Kidney (tissue), 22 donors: Measurements from ENCODE around the gene ADAMTS13. TPM values are rescaled to one million over a fixed set of nuclear protein-coding genes. Genes with fewer than 3 reads are reported as not detected.

Source experiments
- DNase-seq, 5 donors: peaks; one replicate each; pipeline ENCODE4 v3.0.0-alpha.2; 2013 to 2020
- FAIRE-seq: peaks from 2 replicates; lab custom pipeline; 2012; peaks lifted over from hg19 to GRCh38; lab: Jason Lieb, UNC
- H3K27ac ChIP-seq, 2 donors: one replicate each; pipeline ENCODE4 v1.7.0; 2013; ENCODE audit warnings: low read depth in 2 of 2, low read length in 2 of 2, inconsistent platforms in 1 of 2
- H3K27me3 ChIP-seq: one replicate; pipeline ENCODE4 v1.7.1; 2013; ENCODE audit warnings: low read length, inconsistent platforms; ENCODE audit not compliant: control insufficient read depth, insufficient read depth
- H3K36me3 ChIP-seq, 3 donors: one replicate each; pipeline versions ENCODE4 v1.7.0 to v1.7.1; 2013; ENCODE audit warnings: low read length in 3 of 3, control low read depth in 1 of 3, inconsistent platforms in 1 of 3; ENCODE audit not compliant: insufficient read depth in 3 of 3, control insufficient read depth in 2 of 3
- H3K4me1 ChIP-seq, 3 donors: one replicate each; pipeline versions ENCODE4 v1.7.0 to v1.7.1; 2013; ENCODE audit warnings: low read length in 3 of 3, inconsistent platforms in 1 of 3, low read depth in 1 of 3; ENCODE audit not compliant: control insufficient read depth in 2 of 3, insufficient read depth in 2 of 3
- H3K4me3 ChIP-seq, 3 donors: one replicate each; pipeline versions ENCODE4 v1.7.0 to v1.8.1; 2013; ENCODE audit warnings: low read length in 3 of 3, control low read depth in 1 of 3, inconsistent platforms in 1 of 3
- H3K9ac ChIP-seq, 3 donors: one replicate each; pipeline versions ENCODE4 v1.7.0 to v1.7.1; 2013; ENCODE audit warnings: low read length in 3 of 3, control low read depth in 1 of 3, inconsistent platforms in 1 of 3
- H3K9me3 ChIP-seq, 3 donors: one replicate each; pipeline versions ENCODE4 v1.7.0 to v1.7.1; 2013; ENCODE audit warnings: low read length in 3 of 3, control low read depth in 1 of 3, inconsistent platforms in 1 of 3; ENCODE audit not compliant: control insufficient read depth in 2 of 3, insufficient read depth in 1 of 3
- intact Hi-C: fragments of 100-400 bp; cut with DNase I; formaldehyde crosslinking; loops from one replicate; pipeline ENCODE4 v1.11.1; 2022
- long read RNA-seq, 10 donors: library from polyadenylated mRNA in 1 of 10; unstranded in 1 of 10; transcript quantifications; one replicate each; pipeline ENCODE4 v2.0.0 and lab custom pipeline, GENCODE V29; 2021 to 2026
- polyA plus RNA-seq: library from polyadenylated mRNA; stranded (reverse); fragments of 350-450 nt; fragmentation: Illumina TruSeq; extraction: RNeasy Lipid Tissue Mini Kit (QIAGEN cat#74804); gene quantifications from one replicate; pipeline ENCODE4 v1.2.3, GENCODE V29; 2014; ENCODE audit warnings: low read depth, low replicate concordance; ENCODE audit not compliant: insufficient read depth
- total RNA-seq: library from RNA; stranded (reverse); fragmentation: NEBNext Ultra II Directional; extraction: Animal tissue kit (Norgen Biotek cat#: 25700); gene quantifications from one replicate; pipeline ENCODE4 v1.2.1, GENCODE V29; 2021
- TF ChIP-seq, protein P1 (sequence below): IDR thresholded peaks from 3 replicates; pipeline ENCODE4 v1.5.1; 2012; ENCODE audit warnings: mild to moderate bottlenecking, moderate library complexity, borderline replicate concordance; ENCODE audit not compliant: insufficient read depth; ENCODE audit errors: extremely low read depth
- donor health status: control.
- donor health status: control.
- donor health status: control.
- donor health status: control.
- donor health status: control.
- donor health status: DM: yes; HTN: yes; CAD: no.
- donor health status: Normal renal cell carcinoma (clear cell type).

The ADAMTS13 gene
- total RNA-seq (3.1 TPM), polyA plus RNA-seq (3.6 TPM)
- long read RNA-seq, donor 1 = 0 reads
- long read RNA-seq, donor 2 = 0 reads
- long read RNA-seq, donor 3 = 0 reads
- long read RNA-seq, donor 4 = 0 reads
- long read RNA-seq, donor 5 = 0 reads
- long read RNA-seq, donor 6 = 0 reads
- long read RNA-seq, donor 7, partial matches to known transcripts = 9 of 16 reads
- long read RNA-seq, donor 7, other reads (novel, unspliced or antisense) = 7 of 16 reads
- long read RNA-seq, donor 8 = 0 reads
- long read RNA-seq, donor 9 = 0 reads
- long read RNA-seq, donor 10 = 0 reads

GRCh38 chr9:133421615-133422542 is at the start of gene ADAMTS13:
Gene ADAMTS13 (plus strand): TSS chr9:133422367. CDS start chr9:133422444, 77 bp downstream.
- H3K4me3 ChIP-seq = no peak within 1 kb of the TSS
- no peaks in the 10 kb centered on the region for H3K27me3 ChIP-seq
- H3K4me1 ChIP-seq = peaks cover 0 to under 1% (median under 1%) of the 10 kb centered on the region in 3 donors
- intact Hi-C loops = no loop called here
- no peak for DNase-seq
- H3K9ac ChIP-seq = no peak within 1 kb of the TSS
- H3K36me3 ChIP-seq = no peaks in the 10 kb centered on the region
- no peaks in the 10 kb centered on the region for H3K9me3 ChIP-seq
- FAIRE-seq = no peak
- no peak within 1 kb of the TSS for H3K27ac ChIP-seq
- TF ChIP-seq, protein P1, sequence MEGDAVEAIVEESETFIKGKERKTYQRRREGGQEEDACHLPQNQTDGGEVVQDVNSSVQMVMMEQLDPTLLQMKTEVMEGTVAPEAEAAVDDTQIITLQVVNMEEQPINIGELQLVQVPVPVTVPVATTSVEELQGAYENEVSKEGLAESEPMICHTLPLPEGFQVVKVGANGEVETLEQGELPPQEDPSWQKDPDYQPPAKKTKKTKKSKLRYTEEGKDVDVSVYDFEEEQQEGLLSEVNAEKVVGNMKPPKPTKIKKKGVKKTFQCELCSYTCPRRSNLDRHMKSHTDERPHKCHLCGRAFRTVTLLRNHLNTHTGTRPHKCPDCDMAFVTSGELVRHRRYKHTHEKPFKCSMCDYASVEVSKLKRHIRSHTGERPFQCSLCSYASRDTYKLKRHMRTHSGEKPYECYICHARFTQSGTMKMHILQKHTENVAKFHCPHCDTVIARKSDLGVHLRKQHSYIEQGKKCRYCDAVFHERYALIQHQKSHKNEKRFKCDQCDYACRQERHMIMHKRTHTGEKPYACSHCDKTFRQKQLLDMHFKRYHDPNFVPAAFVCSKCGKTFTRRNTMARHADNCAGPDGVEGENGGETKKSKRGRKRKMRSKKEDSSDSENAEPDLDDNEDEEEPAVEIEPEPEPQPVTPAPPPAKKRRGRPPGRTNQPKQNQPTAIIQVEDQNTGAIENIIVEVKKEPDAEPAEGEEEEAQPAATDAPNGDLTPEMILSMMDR = no peak

DNA sequence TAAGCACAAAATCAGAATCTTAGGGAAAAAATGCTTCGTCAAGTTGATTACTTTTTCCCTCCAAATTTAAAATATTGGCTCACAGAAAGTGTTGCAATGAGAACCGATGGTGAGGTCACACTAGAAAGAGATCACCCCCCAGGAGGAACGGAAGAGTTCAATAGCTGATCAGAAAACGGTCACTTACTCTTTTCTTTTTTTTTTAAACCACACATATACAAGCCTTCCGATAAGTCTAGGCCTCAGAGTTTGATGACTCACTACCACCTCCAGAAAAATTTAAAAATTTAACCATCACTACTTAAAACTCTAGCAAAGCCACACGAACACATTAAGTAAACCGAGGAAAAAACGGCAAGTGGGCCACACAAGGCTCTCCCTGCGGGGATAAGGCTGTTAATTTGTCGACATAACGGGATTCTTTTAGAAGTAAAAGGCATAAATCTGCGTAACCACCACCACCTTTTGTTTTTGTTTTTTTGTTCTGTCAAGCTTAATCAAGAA is 47.5 kb upstream of the ADAMTS13 start:
- Histone ChIP-seq H3K27ac (peak overlapping the region in 1 of 2 donors; percentile 89), H3K36me3 (peaks cover 2 to 12% (median 6%) of the 10 kb centered on the region in 3 donors), H3K4me1 (peaks cover 0 to 35% (median 14%) of the 10 kb centered on the region in 3 donors), H3K9ac (peak overlapping the region; percentile 79 to 98 (median 92)), H3K9me3 (peaks cover 0 to 3% (median 0%) of the 10 kb centered on the region in 3 donors), H3K27me3 (no peaks in the 10 kb centered on the region), H3K4me3 (peak overlapping the region; percentile 77 to 95 (median 87))
- TF ChIP-seq, protein P1 = no peak
- no peak for DNase-seq
- no peak for FAIRE-seq
- intact Hi-C loops = no loop called here

DNA sequence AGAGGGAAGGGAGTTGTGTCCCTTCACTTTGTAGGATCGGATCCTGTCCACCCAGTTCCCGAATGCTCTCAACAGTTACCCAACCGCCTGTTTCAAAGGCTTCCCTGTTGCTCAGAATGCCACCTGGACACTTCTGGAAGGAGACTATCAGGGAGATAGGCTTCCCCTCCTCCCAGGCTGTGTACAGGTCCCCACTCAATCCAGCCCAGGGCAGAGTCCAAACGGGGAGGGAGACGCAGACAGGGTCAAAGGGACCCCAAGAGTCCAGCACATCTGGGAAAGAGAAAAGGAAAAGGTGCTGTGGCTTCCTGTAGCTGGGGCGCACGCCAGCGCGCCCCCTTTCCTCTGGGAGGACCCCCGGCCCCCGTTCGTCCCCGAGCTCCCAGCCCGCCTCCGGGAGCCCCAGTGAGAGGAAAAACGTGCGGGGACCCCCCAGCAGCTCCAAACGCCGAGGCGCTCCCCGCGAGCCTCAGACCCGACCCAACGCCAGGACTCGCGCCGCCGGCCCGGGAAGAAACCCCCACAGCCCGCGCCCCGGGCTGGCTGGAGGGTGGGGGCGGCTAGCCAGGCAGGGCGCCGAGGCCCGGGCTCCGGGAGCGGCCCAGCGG is 46.9 kb upstream of the ADAMTS13 start:
- H3K4me3 ChIP-seq = peak overlapping the region; percentile 77 to 95 (median 87)
- intact Hi-C loops = no loop called here
- peak in 4 of 5 donors; percentile 37 to 66 (median 56) for DNase-seq
- no peaks in the 10 kb centered on the region for H3K27me3 ChIP-seq
- TF ChIP-seq, protein P1 = no peak
- peak overlapping the region; percentile 77 to 89 for H3K27ac ChIP-seq
- H3K36me3 ChIP-seq = peaks cover 2 to 11% (median 3%) of the 10 kb centered on the region in 3 donors
- FAIRE-seq = no peak
- peaks cover 0 to 3% (median 0%) of the 10 kb centered on the region in 3 donors for H3K9me3 ChIP-seq
- H3K9ac ChIP-seq = peak overlapping the region; percentile 79 to 98 (median 92)
- H3K4me1 ChIP-seq = peaks cover 0 to 31% (median 14%) of the 10 kb centered on the region in 3 donors
